SIG-M5 treated with dmso at 0.1 percent for 504 hours (cell line): ENCODE data around the gene THRSP.
"Not testable (repeated sequence)": the region's sequence is repeated elsewhere in the genome, so short reads cannot be mapped to it uniquely, and the experiment has no call there.

Source experiments
- DNase-seq: peaks from one replicate; lab custom pipeline; 2025; ENCODE audit not compliant: unreplicated experiment; lab: John Stamatoyannopoulos, UW

The THRSP gene

GRCh38 chr11:78062671-78063070 lies 990 bp upstream of the THRSP start:
- no peak for DNase-seq

GRCh38 chr11:78065203-78065602 lies 1.5 kb downstream of the THRSP start:
- no peak for DNase-seq

- peak; percentile 49 for DNase-seq
These were observed 2.8 kb downstream of the THRSP start for GRCh38 chr11:78066471-78066870.

GRCh38 chr11:78067704-78068103 lies 4.0 kb downstream of the THRSP start:
- no peak for DNase-seq

GRCh38 chr11:78069465-78069864 lies 5.8 kb downstream of the THRSP start:
- DNase-seq: no peak

- no peak for DNase-seq
These were observed 7.0 kb downstream of the THRSP start for GRCh38 chr11:78070621-78071020.

- no peak for DNase-seq
These were observed 8.1 kb downstream of the THRSP start for GRCh38 chr11:78071717-78072116.

GRCh38 chr11:78072455-78072854 lies 8.8 kb downstream of the THRSP start:
- no peak for DNase-seq

- no peak for DNase-seq
These were observed 11.1 kb downstream of the THRSP start for GRCh38 chr11:78074756-78075155.

GRCh38 chr11:78076733-78077403 lies 13.2 kb downstream of the THRSP start:
- DNase-seq: no peak

- not testable (repeated sequence) for DNase-seq
These were observed 13.9 kb downstream of the THRSP start for GRCh38 chr11:78077592-78077991.

- DNase-seq: peak; percentile 24
These were observed 14.8 kb downstream of the THRSP start for GRCh38 chr11:78078218-78079167.

- DNase-seq: peak; percentile 66
These were observed 15.8 kb downstream of the THRSP start, which contains the start of gene NDUFC2 for GRCh38 chr11:78079232-78080083. NDUFC2 (minus strand) TSS chr11:78079862; CDS start chr11:78079744, 118 bp downstream.

- DNase-seq: no peak
These were observed 16.6 kb downstream of the THRSP start for GRCh38 chr11:78080084-78080817.

- no peak for DNase-seq
These were observed 17.3 kb downstream of the THRSP start for GRCh38 chr11:78080818-78081495.

- DNase-seq: no peak
These were observed 17.9 kb downstream of the THRSP start for GRCh38 chr11:78081583-78081982.

GRCh38 chr11:78082146-78082545 lies 18.5 kb downstream of the THRSP start:
- no peak for DNase-seq

- DNase-seq: no peak
These were observed 19.4 kb downstream of the THRSP start for GRCh38 chr11:78083021-78083420.

GRCh38 chr11:78084506-78084905 lies 20.8 kb downstream of the THRSP start:
- DNase-seq: not testable (repeated sequence)

- DNase-seq: no peak
These were observed 22.3 kb downstream of the THRSP start for GRCh38 chr11:78085972-78086371.
